GM19193 (cell line): ENCODE results near the gene TTLL5.

ENCODE experiments used
- POLR2A ChIP-seq: IDR thresholded peaks from 4 replicates; pipeline ENCODE4 v1.6.1; 2011; ENCODE audit not compliant: insufficient read depth, insufficient read length; ENCODE audit errors: extremely low read depth

Gene TTLL5

GRCh38 chr14:75857199-75857598 is 196.2 kb downstream of the TTLL5 start:
- no peak for TF ChIP-seq POLR2A

- TF ChIP-seq POLR2A: no peak
Observed at GRCh38 chr14:75858362-75858761, 197.3 kb downstream of the TTLL5 start.

GRCh38 chr14:75859746-75860145 is 198.7 kb downstream of the TTLL5 start:
- no peak for TF ChIP-seq POLR2A

GRCh38 chr14:75860561-75861160 is 199.6 kb downstream of the TTLL5 start:
- TF ChIP-seq POLR2A: no peak

- no peak for TF ChIP-seq POLR2A
Observed at GRCh38 chr14:75861161-75861621, 200.1 kb downstream of the TTLL5 start.

GRCh38 chr14:75863221-75863620 is 202.2 kb downstream of the TTLL5 start:
- no peak for TF ChIP-seq POLR2A

- TF ChIP-seq POLR2A: no peak
Observed at GRCh38 chr14:75864352-75864751, 203.3 kb downstream of the TTLL5 start.

GRCh38 chr14:75865531-75865930 is 204.5 kb downstream of the TTLL5 start:
- TF ChIP-seq POLR2A: no peak

GRCh38 chr14:75866970-75867369 is 205.9 kb downstream of the TTLL5 start:
- TF ChIP-seq POLR2A: no peak

- TF ChIP-seq POLR2A: no peak
Observed at GRCh38 chr14:75871181-75871880, 210.3 kb downstream of the TTLL5 start.

GRCh38 chr14:75875958-75876357 is 214.9 kb downstream of the TTLL5 start:
- TF ChIP-seq POLR2A: no peak

GRCh38 chr14:75876530-75876929 is 215.5 kb downstream of the TTLL5 start:
- TF ChIP-seq POLR2A: no peak

GRCh38 chr14:75877292-75877691 is 216.2 kb downstream of the TTLL5 start:
- TF ChIP-seq POLR2A: no peak

- TF ChIP-seq POLR2A: no peak
Observed at GRCh38 chr14:75877884-75878283, 216.8 kb downstream of the TTLL5 start.

GRCh38 chr14:75879031-75879430 is 218.0 kb downstream of the TTLL5 start:
- no peak for TF ChIP-seq POLR2A

- no peak for TF ChIP-seq POLR2A
Observed at GRCh38 chr14:75880512-75880911, 219.5 kb downstream of the TTLL5 start.
